Measurements from ENCODE around the gene TRIM9.
A peak's percentile ranks its signal among the peaks of the same experiment; 100 is the strongest.

Gene TRIM9

GRCh38 chr14:51093371-51094281 lies 1.3 kb downstream of the TRIM9 start:
- DNase-seq (ENCODE audit: low read depth in 3 of 3): peak in 1 of 3 experiments; percentile 50

- DNase-seq (ENCODE audit: low read depth in 3 of 3): no peak
Measured at GRCh38 chr14:51092965-51093364, 1.9 kb downstream of the TRIM9 start.

GRCh38 chr14:51089278-51089677 lies 5.6 kb downstream of the TRIM9 start:
- no peak for DNase-seq (ENCODE audit: low read depth in 3 of 3)

GRCh38 chr14:51087031-51087441 lies 7.9 kb downstream of the TRIM9 start:
- no peak for DNase-seq (ENCODE audit: low read depth in 3 of 3)

GRCh38 chr14:51086044-51086443 lies 8.9 kb downstream of the TRIM9 start:
- no peak for DNase-seq (ENCODE audit: low read depth in 3 of 3)

GRCh38 chr14:51084962-51085361 lies 9.9 kb downstream of the TRIM9 start:
- no peak for DNase-seq (ENCODE audit: low read depth in 3 of 3)

GRCh38 chr14:51084507-51084906 lies 10.4 kb downstream of the TRIM9 start:
- no peak for DNase-seq (ENCODE audit: low read depth in 3 of 3)

GRCh38 chr14:51082349-51082748 lies 12.6 kb downstream of the TRIM9 start:
- no peak for DNase-seq (ENCODE audit: low read depth in 3 of 3)

GRCh38 chr14:51081712-51082111 lies 13.2 kb downstream of the TRIM9 start:
- no peak for DNase-seq (ENCODE audit: low read depth in 3 of 3)

GRCh38 chr14:51081209-51081608 lies 13.7 kb downstream of the TRIM9 start:
- no peak for DNase-seq (ENCODE audit: low read depth in 3 of 3)

- DNase-seq (ENCODE audit: low read depth in 3 of 3): no peak
Measured at GRCh38 chr14:51080645-51081044, 14.3 kb downstream of the TRIM9 start.

GRCh38 chr14:51079489-51079888 lies 15.4 kb downstream of the TRIM9 start:
- DNase-seq (ENCODE audit: low read depth in 3 of 3): no peak

- no peak for DNase-seq (ENCODE audit: low read depth in 3 of 3)
Measured at GRCh38 chr14:51079085-51079484, 15.8 kb downstream of the TRIM9 start.

GRCh38 chr14:51074701-51075385 lies 20.1 kb downstream of the TRIM9 start:
- DNase-seq (ENCODE audit: low read depth in 3 of 3): no peak

- no peak for DNase-seq (ENCODE audit: low read depth in 3 of 3)
Measured at GRCh38 chr14:51073731-51074130, 21.2 kb downstream of the TRIM9 start.

GRCh38 chr14:51072976-51073375 lies 21.9 kb downstream of the TRIM9 start:
- no peak for DNase-seq (ENCODE audit: low read depth in 3 of 3)

GRCh38 chr14:51071857-51072256 lies 23.0 kb downstream of the TRIM9 start:
- DNase-seq (ENCODE audit: low read depth in 3 of 3): no peak

GRCh38 chr14:51070726-51071125 lies 24.2 kb downstream of the TRIM9 start:
- DNase-seq (ENCODE audit: low read depth in 3 of 3): no peak

- DNase-seq (ENCODE audit: low read depth in 3 of 3): no peak
Measured at GRCh38 chr14:51069055-51069454, 25.9 kb downstream of the TRIM9 start.

- no peak for DNase-seq (ENCODE audit: low read depth in 3 of 3)
Measured at GRCh38 chr14:51068268-51068667, 26.6 kb downstream of the TRIM9 start.

GRCh38 chr14:51067295-51067694 lies 27.6 kb downstream of the TRIM9 start:
- DNase-seq (ENCODE audit: low read depth in 3 of 3): no peak

GRCh38 chr14:51066576-51066975 lies 28.3 kb downstream of the TRIM9 start:
- DNase-seq (ENCODE audit: low read depth in 3 of 3): no peak

- DNase-seq (ENCODE audit: low read depth in 3 of 3): no peak
Measured at GRCh38 chr14:51059032-51059431, 35.9 kb downstream of the TRIM9 start.
